Peyer's patch (tissue), 4 donors: ENCODE results near the gene PCDHA1. TPM values are rescaled to one million over a fixed set of nuclear protein-coding genes. Genes with fewer than 3 reads are reported as not detected.

Experiments
- DNase-seq, 3 donors: peaks; one replicate each; pipeline ENCODE4 v3.0.0-alpha.2; 2017 to 2019
- H3K27ac ChIP-seq, 4 donors: fragments of 200-600 bp; sonication (generic); one replicate each; pipeline ENCODE4 v1.5.1; 2016 to 2019
- H3K27me3 ChIP-seq, 2 donors: fragments of 200-600 bp; sonication (generic); one replicate each; pipeline ENCODE4 v1.5.1; 2019
- H3K36me3 ChIP-seq, 3 donors: fragments of 200-600 bp; sonication (generic); one replicate each; pipeline ENCODE4 v1.5.1; 2016 to 2019
- H3K4me1 ChIP-seq, 4 donors: fragments of 200-600 bp; sonication (generic); one replicate each; pipeline ENCODE4 v1.5.1; 2016 to 2019
- H3K4me3 ChIP-seq, 4 donors: fragments of 200-600 bp; sonication (generic); 1 replicate in 3 of 4; 2 replicates in 1 of 4; pipeline ENCODE4 v1.5.1; 2016 to 2019; ENCODE audit warnings: mild to moderate bottlenecking in 1 of 4
- H3K9me3 ChIP-seq, 4 donors: fragments of 200-600 bp; sonication (generic); one replicate each; pipeline ENCODE4 v1.5.1; 2016 to 2019; ENCODE audit warnings: mild to moderate bottlenecking in 1 of 4
- POLR2A ChIP-seq, 2 donors: fragments of 450-650 bp; IDR thresholded peaks; one replicate each; pipeline ENCODE4 v1.5.1; 2017; ENCODE audit warnings: antibody characterized with exemption in 2 of 2, mild to moderate bottlenecking in 2 of 2, moderate library complexity in 2 of 2
- small RNA-seq, 2 donors: library from RNA; depleted of rRNA; stranded (forward); fragments of <200 nt; gene quantifications; one replicate each; pipeline ENCODE3, GENCODE V24; 2016
- total RNA-seq, 4 donors: library from RNA; depleted of rRNA; stranded (reverse); fragments of >200 nt; gene quantifications; one replicate each; pipeline ENCODE4 v1.1.0, GENCODE V29; 2016
- TF ChIP-seq, protein P1 (sequence below), 6 experiments: fragments of 450-650 bp in 4 of 6; fragments of 200-600 bp in 2 of 6; sonication (generic) in 1 of 6; IDR thresholded peaks; one replicate each; pipeline ENCODE4 v1.5.1; 2017 to 2019; ENCODE audit warnings: antibody characterized with exemption in 6 of 6, mild to moderate bottlenecking in 3 of 6, moderate library complexity in 1 of 6

The PCDHA1 gene
- total RNA-seq, 4 donors from 2014 or later, result not detected

DNA sequence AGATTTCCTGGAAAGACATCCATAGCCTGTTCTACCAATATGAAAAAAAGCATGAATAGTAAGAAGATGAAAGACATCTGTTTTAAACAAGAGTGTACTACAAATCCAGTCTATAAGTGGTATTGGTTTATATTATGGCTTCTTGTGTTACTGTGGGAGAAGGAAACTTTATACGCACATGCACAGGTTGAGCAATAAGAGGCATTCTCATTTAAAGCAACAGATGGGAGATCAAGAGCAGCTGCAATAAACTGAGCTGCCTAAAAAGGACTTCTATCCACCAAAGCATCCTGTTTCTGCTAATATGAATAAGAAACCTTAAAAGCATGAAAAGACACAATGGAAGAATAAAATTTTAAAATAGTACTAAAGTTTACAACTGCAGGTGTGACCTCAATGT, 256.6 kb downstream of the PCDHA1 start:
- TF ChIP-seq POLR2A (IDR thresholded peaks at IDR 0.05), result no peak
- TF ChIP-seq, protein P1, sequence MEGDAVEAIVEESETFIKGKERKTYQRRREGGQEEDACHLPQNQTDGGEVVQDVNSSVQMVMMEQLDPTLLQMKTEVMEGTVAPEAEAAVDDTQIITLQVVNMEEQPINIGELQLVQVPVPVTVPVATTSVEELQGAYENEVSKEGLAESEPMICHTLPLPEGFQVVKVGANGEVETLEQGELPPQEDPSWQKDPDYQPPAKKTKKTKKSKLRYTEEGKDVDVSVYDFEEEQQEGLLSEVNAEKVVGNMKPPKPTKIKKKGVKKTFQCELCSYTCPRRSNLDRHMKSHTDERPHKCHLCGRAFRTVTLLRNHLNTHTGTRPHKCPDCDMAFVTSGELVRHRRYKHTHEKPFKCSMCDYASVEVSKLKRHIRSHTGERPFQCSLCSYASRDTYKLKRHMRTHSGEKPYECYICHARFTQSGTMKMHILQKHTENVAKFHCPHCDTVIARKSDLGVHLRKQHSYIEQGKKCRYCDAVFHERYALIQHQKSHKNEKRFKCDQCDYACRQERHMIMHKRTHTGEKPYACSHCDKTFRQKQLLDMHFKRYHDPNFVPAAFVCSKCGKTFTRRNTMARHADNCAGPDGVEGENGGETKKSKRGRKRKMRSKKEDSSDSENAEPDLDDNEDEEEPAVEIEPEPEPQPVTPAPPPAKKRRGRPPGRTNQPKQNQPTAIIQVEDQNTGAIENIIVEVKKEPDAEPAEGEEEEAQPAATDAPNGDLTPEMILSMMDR (IDR thresholded peaks at IDR 0.05), result no peak
- no peak overlapping the region for H3K4me3 ChIP-seq

DNA sequence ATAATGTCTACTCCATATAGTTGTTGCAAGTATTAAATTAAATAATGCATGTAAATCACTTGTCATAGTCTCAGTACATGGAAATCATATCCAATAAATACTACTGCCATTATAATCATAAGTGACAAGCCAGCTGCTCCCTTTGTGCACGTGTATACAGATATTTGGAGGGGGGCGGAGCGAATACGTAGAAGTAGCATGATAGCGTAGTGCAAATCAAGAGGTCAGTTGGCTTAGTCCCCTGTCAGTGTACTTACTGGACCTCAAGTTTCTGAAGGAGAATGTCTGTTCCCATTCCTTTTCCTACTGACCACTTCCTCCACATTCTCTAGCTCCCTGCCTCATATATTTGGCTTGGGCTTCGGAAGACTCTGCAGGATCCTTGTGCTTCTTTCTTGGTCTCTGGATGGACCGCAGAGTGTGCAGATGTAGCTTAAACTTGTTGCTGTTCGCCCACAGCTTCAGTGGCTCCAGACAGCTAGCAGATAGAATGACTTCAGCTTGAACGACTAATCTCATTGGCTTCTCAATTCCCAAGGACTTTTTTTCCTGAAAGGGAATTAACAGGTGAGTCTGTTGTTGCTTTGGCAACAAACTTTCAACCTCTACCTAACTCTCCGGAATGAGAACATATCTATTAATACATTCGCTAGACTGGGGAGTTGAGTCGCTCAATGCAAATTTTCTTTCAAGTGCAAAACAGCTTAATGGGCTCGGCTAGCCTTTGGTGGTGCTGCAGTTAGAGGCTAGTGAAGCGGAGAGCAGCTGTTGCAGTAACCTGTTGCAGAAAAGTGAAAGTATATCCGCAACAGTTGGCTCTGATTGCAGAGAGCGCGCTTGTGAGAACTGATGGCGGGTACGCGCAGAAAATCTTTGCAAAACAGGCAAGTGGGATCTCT, 264.9 kb downstream of the PCDHA1 start, which contains the start of gene PCDHB1:
Gene PCDHB1, plus strand, starts transcription at position 753 of the 899 bp plus-strand sequence. Its CDS starts 97 bp downstream, at position 850.
- no peaks in the 10 kb centered on the region for H3K4me1 ChIP-seq
- H3K4me3 ChIP-seq, result peak within 1 kb of the TSS in 3 of 4 donors; percentile 1 to 40 (median 36)
- H3K27me3 ChIP-seq, result no peaks in the 10 kb centered on the region
- no peaks in the 10 kb centered on the region for H3K36me3 ChIP-seq
- H3K9me3 ChIP-seq, result no peaks in the 10 kb centered on the region
- no peak within 1 kb of the TSS for H3K27ac ChIP-seq
- DNase-seq, result no peak
- TF ChIP-seq, protein P1 (IDR thresholded peaks at IDR 0.05), result no peak
- no peak for TF ChIP-seq POLR2A (IDR thresholded peaks at IDR 0.05)

More for the DNA sequence above, 256.6 kb downstream of the PCDHA1 start:
- Histone ChIP-seq H3K9me3 (no peaks in the 10 kb centered on the region), H3K4me1 (no peaks in the 10 kb centered on the region), H3K27ac (no peak overlapping the region), H3K36me3 (no peaks in the 10 kb centered on the region), H3K27me3 (no peaks in the 10 kb centered on the region)
- DNase-seq, result no peak

DNA sequence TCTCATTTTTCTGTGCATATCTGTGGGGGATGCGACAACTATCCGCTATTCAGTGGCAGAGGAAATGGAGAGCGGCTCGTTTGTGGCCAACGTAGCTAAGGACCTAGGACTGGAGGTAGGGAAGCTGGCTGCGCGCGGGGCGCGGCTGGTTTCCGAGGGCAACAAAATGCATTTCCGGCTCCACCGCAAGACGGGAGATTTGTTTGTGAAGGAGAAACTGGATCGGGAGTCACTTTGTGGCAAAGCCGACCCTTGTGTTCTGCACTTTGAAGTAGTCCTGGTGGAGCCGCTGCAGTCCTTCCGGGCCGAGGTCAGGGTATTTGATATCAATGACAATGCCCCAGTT, 265.6 kb downstream of the PCDHA1 start:
- no peak for DNase-seq
- H3K9me3 ChIP-seq, result no peaks in the 10 kb centered on the region
- no peak overlapping the region for H3K27ac ChIP-seq
- TF ChIP-seq, protein P1 (IDR thresholded peaks at IDR 0.05), result no peak
- no peak for TF ChIP-seq POLR2A (IDR thresholded peaks at IDR 0.05)
- no peaks in the 10 kb centered on the region for H3K27me3 ChIP-seq
- peak overlapping the region in 3 of 4 donors; percentile 1 to 40 (median 36) for H3K4me3 ChIP-seq
- no peaks in the 10 kb centered on the region for H3K36me3 ChIP-seq
- no peaks in the 10 kb centered on the region for H3K4me1 ChIP-seq

Small RNA genes lying within 50 kb of the gene (small RNA-seq; reads per million reads assigned to genes)
- 0 reads per million in 2 donors for gene AC010223.1

Other genes with a start within 250 kb of the PCDHA1 start
- gene EIF4EBP3, start 238.5 kb upstream of the PCDHA1 start, total RNA-seq, result 10 to 100 TPM in 3 of 4 donors, not detected in 1; 32.4 to 46.1 (median 32.9) TPM
- 10 to 100 TPM; 19.8 to 38.6 (median 27.5) TPM for gene SRA1, start 228.7 kb upstream of the PCDHA1 start, total RNA-seq
- 10 to 100 TPM; 21.7 to 78.5 (median 62.4) TPM for gene APBB3, start 221.5 kb upstream of the PCDHA1 start, total RNA-seq
- 10 to 100 TPM; 41.9 to 51.3 (median 49.9) TPM for gene SLC35A4, start 221.3 kb upstream of the PCDHA1 start, total RNA-seq
- gene CD14, start 153.0 kb upstream of the PCDHA1 start, total RNA-seq, result 10 to 100 TPM in 2 of 4 donors, 1 to 10 TPM in 2; 3.3 to 16.0 (median 7.4) TPM
- gene TMCO6, start 146.7 kb upstream of the PCDHA1 start, total RNA-seq, result 10 to 100 TPM; 21.9 to 90.9 (median 42.2) TPM
- gene NDUFA2, start 138.5 kb upstream of the PCDHA1 start, total RNA-seq, result 10 to 100 TPM; 51.2 to 90.2 (median 69.6) TPM
- 100 to 1,000 TPM in 1 of 4 donors, 10 to 100 TPM in 3; 40.5 to 167 (median 82.8) TPM for gene IK, start 138.3 kb upstream of the PCDHA1 start, total RNA-seq
- 10 to 100 TPM; 31.3 to 66.8 (median 39.7) TPM for gene WDR55, start 121.2 kb upstream of the PCDHA1 start, total RNA-seq
- gene DND1, start 112.6 kb upstream of the PCDHA1 start, total RNA-seq, result 1 to 10 TPM in 3 of 4 donors, not detected in 1; 3.7 to 5.0 (median 3.8) TPM
- gene HARS1, start 94.8 kb upstream of the PCDHA1 start, total RNA-seq, result 10 to 100 TPM; 24.3 to 55.3 (median 46.1) TPM
- 10 to 100 TPM; 21.5 to 49.6 (median 42.4) TPM for gene HARS2, start 94.7 kb upstream of the PCDHA1 start, total RNA-seq
- 10 to 100 TPM; 17.3 to 21.7 (median 21.1) TPM for gene ZMAT2, start 85.7 kb upstream of the PCDHA1 start, total RNA-seq
- gene PCDHA2, start 8.7 kb downstream of the PCDHA1 start, total RNA-seq, result not detected
- gene PCDHA3, start 14.9 kb downstream of the PCDHA1 start, total RNA-seq, result under 1 TPM in 1 of 4 donors, not detected in 3; 0.27 TPM
- 1 to 10 TPM in 1 of 4 donors, under 1 TPM in 1, not detected in 2; 0.54 to 2.6 TPM for gene PCDHA4, start 20.9 kb downstream of the PCDHA1 start, total RNA-seq
- under 1 TPM in 3 of 4 donors, not detected in 1; 0.27 to 0.88 (median 0.38) TPM for gene PCDHA5, start 35.5 kb downstream of the PCDHA1 start, total RNA-seq
- under 1 TPM in 3 of 4 donors, not detected in 1; 0.35 to 0.57 (median 0.54) TPM for gene PCDHA6, start 41.8 kb downstream of the PCDHA1 start, total RNA-seq
- 1 to 10 TPM in 2 of 4 donors, under 1 TPM in 1, not detected in 1; 0.27 to 1.7 (median 1.2) TPM for gene PCDHA7, start 48.1 kb downstream of the PCDHA1 start, total RNA-seq
- 1 to 10 TPM in 1 of 4 donors, not detected in 3; 5.0 TPM for gene PCDHA8, start 55.0 kb downstream of the PCDHA1 start, total RNA-seq
- gene PCDHA9, start 62.2 kb downstream of the PCDHA1 start, total RNA-seq, result under 1 TPM in 1 of 4 donors, not detected in 3; 0.83 TPM
- gene PCDHA10, start 69.8 kb downstream of the PCDHA1 start, total RNA-seq, result 1 to 10 TPM in 1 of 4 donors, under 1 TPM in 3; 0.38 to 5.8 (median 0.46) TPM
- gene PCDHA11, start 82.8 kb downstream of the PCDHA1 start, total RNA-seq, result 1 to 10 TPM in 1 of 4 donors, under 1 TPM in 3; 0.27 to 5.8 (median 0.40) TPM
- 1 to 10 TPM in 1 of 4 donors, under 1 TPM in 2, not detected in 1; 0.27 to 1.1 (median 0.83) TPM for gene PCDHA12, start 89.2 kb downstream of the PCDHA1 start, total RNA-seq
- 1 to 10 TPM in 1 of 4 donors, under 1 TPM in 1, not detected in 2; 0.27 to 3.3 TPM for gene PCDHA13, start 96.0 kb downstream of the PCDHA1 start, total RNA-seq
- 1 to 10 TPM in 1 of 4 donors, under 1 TPM in 1, not detected in 2; 0.54 to 2.5 TPM for gene PCDHAC1, start 140.2 kb downstream of the PCDHA1 start, total RNA-seq
- gene PCDHAC2, start 180.3 kb downstream of the PCDHA1 start, total RNA-seq, result 1 to 10 TPM in 1 of 4 donors, under 1 TPM in 3; 0.18 to 1.7 (median 0.43) TPM